Activated CD4-positive, alpha-beta T cell treated with anti-CD3 and anti-CD28 coated beads, Interleukin-2, amount 10 ng/mL, durations not matched to agents 7 days and 5 days (primary cell): Measurements from ENCODE around the gene A2ML1. TPM values are rescaled to one million over a fixed set of nuclear protein-coding genes. Genes with fewer than 3 reads are reported as not detected.
"Not testable (repeated sequence)": the region's sequence is repeated elsewhere in the genome, so short reads cannot be mapped to it uniquely, and the experiment has no call there.

Source experiments
- CTCF ChIA-PET: fragments of 350-600 bp; sonication (Branson Sonifier 250); formaldehyde crosslinking; loops from one replicate; lab custom pipeline; 2021; ENCODE audit warnings: antibody characterized with exemption; lab: Charles Lee
- POLR2A ChIA-PET: fragments of 350-600 bp; sonication (Branson Sonifier 250); formaldehyde crosslinking; loops from one replicate; lab custom pipeline; 2021; ENCODE audit warnings: antibody characterized with exemption; lab: Charles Lee
- DNase-seq: peaks from one replicate; pipeline ENCODE4 v3.0.0-alpha.2; 2020
- H3K27ac Mint-ChIP-seq: one replicate; pipeline ENCODE4 v1.8.0; 2021; ENCODE audit warnings: mild to moderate bottlenecking, moderate library complexity, mixed read lengths
- H3K27me3 Mint-ChIP-seq: one replicate; pipeline ENCODE4 v1.8.0; 2021; ENCODE audit warnings: mixed read lengths
- H3K36me3 Mint-ChIP-seq: one replicate; pipeline ENCODE4 v1.8.0; 2021; ENCODE audit warnings: low read depth, mixed read lengths
- H3K4me1 Mint-ChIP-seq: one replicate; pipeline ENCODE4 v1.8.0; 2021; ENCODE audit warnings: mixed read lengths
- H3K4me3 Mint-ChIP-seq: one replicate; pipeline ENCODE4 v1.8.0; 2021; ENCODE audit warnings: mild to moderate bottlenecking, moderate library complexity, mixed read lengths
- H3K9me3 Mint-ChIP-seq: one replicate; pipeline ENCODE4 v1.8.0; 2021; ENCODE audit warnings: mixed read lengths
- total RNA-seq, 2 experiments: library from RNA; stranded (reverse); gene quantifications; one replicate each; pipeline ENCODE4 v1.2.3, GENCODE V29; 2021

Gene A2ML1
- total RNA-seq, 2 experiments from 2014 or later: not detected

- DNase-seq, POLR2A ChIA-PET, H3K36me3 Mint-ChIP-seq, H3K4me3 Mint-ChIP-seq, H3K4me1 Mint-ChIP-seq, H3K27me3 Mint-ChIP-seq, H3K27ac Mint-ChIP-seq, H3K9me3 Mint-ChIP-seq: not testable (repeated sequence)
- CTCF ChIA-PET: interaction anchor here (1.5 kb wide), 1 partner anchor 130 kb away, joined by 4 read pairs; no protein-coding TSS in a partner anchor
These were observed 97.2 kb downstream of the A2ML1 start for GRCh38 chr12:8919643-8920042.

- no peak overlapping the region for H3K27ac Mint-ChIP-seq
- POLR2A ChIA-PET: no interaction called here
- no peak for DNase-seq
- CTCF ChIA-PET: no interaction called here
- peaks cover 7% of the 10 kb centered on the region for H3K36me3 Mint-ChIP-seq
- no peaks in the 10 kb centered on the region for H3K27me3 Mint-ChIP-seq
- H3K4me3 Mint-ChIP-seq: no peak overlapping the region
- no peaks in the 10 kb centered on the region for H3K4me1 Mint-ChIP-seq
- no peaks in the 10 kb centered on the region for H3K9me3 Mint-ChIP-seq
These were observed 100.1 kb downstream of the A2ML1 start for GRCh38 chr12:8922544-8922943.

Other genes starting within 250 kb of the A2ML1 start
- not detected for gene AICDA, start 209.8 kb upstream of the A2ML1 start, total RNA-seq
- not detected for gene MFAP5, start 159.8 kb upstream of the A2ML1 start, total RNA-seq
- gene RIMKLB, start 124.6 kb upstream of the A2ML1 start, total RNA-seq: 1 to 10 TPM; 4.7 TPM
- 10 to 100 TPM; 25.0 TPM for gene PHC1, start 91.9 kb downstream of the A2ML1 start, total RNA-seq
- 100 to 1,000 TPM; 181 to 224 TPM for gene M6PR, start 127.0 kb downstream of the A2ML1 start, total RNA-seq
- gene KLRG1, start 166.9 kb downstream of the A2ML1 start, total RNA-seq: 1 to 10 TPM; 3.0 to 4.4 TPM